RWPE2 (cell line): Measurements from ENCODE around the gene BCL2L2.
"Not testable (repeated sequence)": the region's sequence is repeated elsewhere in the genome, so short reads cannot be mapped to it uniquely, and the experiment has no call there.

ENCODE experiments used
- ATAC-seq: fragments of 200-7000 bp; cut with Tn5 transposase; 3 replicates; pipeline ENCODE4 v1.9.1; 2021; ENCODE audit warnings: low read depth
- DNase-seq: peaks from one replicate; pipeline ENCODE4 v3.0.0-alpha.2; 2020; ENCODE audit warnings: low spot score
- H3K27ac ChIP-seq: fragments of 450-650 bp; 2 replicates; pipeline ENCODE4 v1.5.1; 2017; ENCODE audit warnings: mild to moderate bottlenecking; ENCODE audit not compliant: poor library complexity, severe bottlenecking
- H3K27me3 ChIP-seq: fragments of 250-450 bp; sonication (Bioruptor Pico); 2 replicates; pipeline ENCODE4 v1.5.1; 2021; ENCODE audit warnings: mild to moderate bottlenecking, moderate library complexity; ENCODE audit not compliant: insufficient read depth, poor library complexity, severe bottlenecking
- H3K36me3 ChIP-seq: fragments of 250-450 bp; sonication (Bioruptor Pico); 2 replicates; pipeline ENCODE4 v1.5.1; 2020; ENCODE audit warnings: low read depth, mild to moderate bottlenecking, moderate library complexity
- H3K4me1 ChIP-seq: fragments of 250-450 bp; sonication (Bioruptor Pico); 2 replicates; pipeline ENCODE4 v1.5.1; 2021; ENCODE audit warnings: mild to moderate bottlenecking, moderate library complexity; ENCODE audit not compliant: insufficient read depth, poor library complexity, severe bottlenecking
- H3K4me3 ChIP-seq: fragments of 250-450 bp; sonication (Bioruptor Pico); 2 replicates; pipeline ENCODE4 v1.5.1; 2021; ENCODE audit warnings: mild to moderate bottlenecking, moderate library complexity; ENCODE audit not compliant: severe bottlenecking
- H3K9me3 ChIP-seq: fragments of 250-450 bp; sonication (Bioruptor Pico); 2 replicates; pipeline ENCODE4 v1.5.1; 2021; ENCODE audit warnings: mild to moderate bottlenecking, moderate library complexity; ENCODE audit not compliant: severe bottlenecking
- CTCF ChIP-seq: fragments of 450-650 bp; IDR thresholded peaks from one replicate; pipeline ENCODE4 v1.5.1; 2017; ENCODE audit warnings: mild to moderate bottlenecking, moderate library complexity; ENCODE audit not compliant: poor library complexity, severe bottlenecking

The BCL2L2 gene

GRCh38 chr14:23275412-23275811, 31.2 kb upstream of the BCL2L2 start:
- H3K36me3 ChIP-seq: no peaks in the 10 kb centered on the region

GRCh38 chr14:23277189-23277588, 29.4 kb upstream of the BCL2L2 start:
- Histone ChIP-seq H3K36me3 (peaks cover 3% of the 10 kb centered on the region), H3K9me3 (no peaks in the 10 kb centered on the region), H3K27ac (no peak overlapping the region), H3K4me3 (no peak overlapping the region), H3K4me1 (no peaks in the 10 kb centered on the region), H3K27me3 (no peaks in the 10 kb centered on the region)
- no peak for ATAC-seq
- no peak for TF ChIP-seq CTCF
- DNase-seq: no peak

More at GRCh38 chr14:23275412-23275811, 31.2 kb upstream of the BCL2L2 start:
- H3K27ac ChIP-seq: no peak overlapping the region
- no peaks in the 10 kb centered on the region for H3K4me1 ChIP-seq
- DNase-seq (no peak), ATAC-seq (no peak)
- no peaks in the 10 kb centered on the region for H3K27me3 ChIP-seq
- TF ChIP-seq CTCF: no peak
- H3K4me3 ChIP-seq: no peak overlapping the region
- no peaks in the 10 kb centered on the region for H3K9me3 ChIP-seq

- peaks cover 10% of the 10 kb centered on the region for H3K36me3 ChIP-seq
- not testable (repeated sequence) for ATAC-seq, H3K4me1 ChIP-seq, H3K27ac ChIP-seq, H3K9me3 ChIP-seq, H3K27me3 ChIP-seq, H3K4me3 ChIP-seq, DNase-seq
Measured at GRCh38 chr14:23277928-23278327, 28.7 kb upstream of the BCL2L2 start.

GRCh38 chr14:23281247-23281646, 25.4 kb upstream of the BCL2L2 start:
- Histone ChIP-seq H3K36me3 (peaks cover 24% of the 10 kb centered on the region), H3K27me3 (no peaks in the 10 kb centered on the region), H3K4me1 (peaks cover 8% of the 10 kb centered on the region), H3K27ac (no peak overlapping the region), H3K9me3 (no peaks in the 10 kb centered on the region), H3K4me3 (no peak overlapping the region)
- TF ChIP-seq CTCF: no peak
- ATAC-seq: no peak
- DNase-seq: no peak

GRCh38 chr14:23284654-23285529, 21.7 kb upstream of the BCL2L2 start:
- Histone ChIP-seq H3K27ac (peak overlapping the region; percentile 76), H3K27me3 (no peaks in the 10 kb centered on the region), H3K4me1 (peaks cover 13% of the 10 kb centered on the region), H3K36me3 (peaks cover 24% of the 10 kb centered on the region), H3K9me3 (no peaks in the 10 kb centered on the region), H3K4me3 (peak overlapping the region; percentile 68)
- ATAC-seq (no peak), DNase-seq (no peak)
- TF ChIP-seq CTCF: no peak
